ENCODE results near the gene C1QTNF12.

- TF ChIP-seq CTCF (IDR thresholded peaks at IDR 0.05), result no peak
- TF ChIP-seq POLR2AphosphoS5 (IDR thresholded peaks at IDR 0.05), result no peak
- no peak for TF ChIP-seq POLR2A (IDR thresholded peaks at IDR 0.05; ENCODE audit: low read depth)
- no peak for TF ChIP-seq EP300 (IDR thresholded peaks at IDR 0.05)
These were observed 8.4 kb downstream of the C1QTNF12 start for GRCh38 chr1:1237874-1238701.
